K562 (cell line): ENCODE data around the gene UNC5B. TPM values are rescaled to one million over a fixed set of nuclear protein-coding genes. Genes with fewer than 3 reads are reported as not detected.

Experiments used
- ATF6 ChIP-seq: sonication (generic); formaldehyde crosslinking; IDR thresholded peaks from 2 replicates; pipeline ENCODE4 v1.4.0; 2020; ENCODE audit warnings: mild to moderate bottlenecking, missing genetic modification reagents
- DEAF1 ChIP-seq: fragments of 450-650 bp; formaldehyde crosslinking; IDR thresholded peaks from 2 replicates; pipeline ENCODE4 v1.4.0; 2020; ENCODE audit warnings: mild to moderate bottlenecking, moderate library complexity
- FOXJ3 ChIP-seq: sonication (generic); formaldehyde crosslinking; IDR thresholded peaks from 2 replicates; pipeline ENCODE4 v1.4.0; 2020; ENCODE audit warnings: mild to moderate bottlenecking, missing genetic modification reagents
- GATAD2A ChIP-seq: fragments of 450-650 bp; IDR thresholded peaks from 2 replicates; pipeline ENCODE4 v1.6.1; 2017
- KDM4B ChIP-seq, 2 experiments: fragments of 450-650 bp in 1 of 2; sonication (generic) in 1 of 2; IDR thresholded peaks; 2 replicates each; pipeline ENCODE4 v1.6.1; 2016 to 2017; ENCODE audit warnings: borderline replicate concordance in 2 of 2, antibody characterized with exemption in 1 of 2, low read depth in 1 of 2, mild to moderate bottlenecking in 1 of 2
- MXI1 ChIP-seq: IDR thresholded peaks from 2 replicates; pipeline ENCODE4 v1.6.1; 2011; ENCODE audit warnings: low read depth, mild to moderate bottlenecking, improper control_type of control experiment, low read length
- RAD51 ChIP-seq: fragments of 450-650 bp; IDR thresholded peaks from 2 replicates; pipeline ENCODE4 v1.7.1; 2016; ENCODE audit warnings: low read depth, mild to moderate bottlenecking, borderline replicate concordance
- SIN3B ChIP-seq: fragments of 450-650 bp; IDR thresholded peaks from 2 replicates; pipeline ENCODE4 v1.6.1; 2017; ENCODE audit warnings: low read depth, mild to moderate bottlenecking, moderate library complexity
- YY1 ChIP-seq, 3 experiments: IDR thresholded peaks; 2 replicates each; pipeline ENCODE4 v1.6.1; 2011; ENCODE audit warnings: low read length in 2 of 3, mild to moderate bottlenecking in 2 of 3, moderate library complexity in 2 of 3, borderline replicate concordance in 1 of 3, control low read depth in 1 of 3, low read depth in 1 of 3; ENCODE audit not compliant: insufficient read depth in 3 of 3, insufficient replicate concordance in 2 of 3, control insufficient read depth in 1 of 3, insufficient read length in 1 of 3; ENCODE audit errors: extremely low read depth in 1 of 3
- ZFP36 ChIP-seq: fragments of 150-350 bp; IDR thresholded peaks from 2 replicates; pipeline ENCODE4 v1.6.1; 2018; ENCODE audit warnings: low read length, low read depth; ENCODE audit not compliant: partially characterized antibody
- ZNF277 ChIP-seq: fragments of 250-450 bp; sonication (Bioruptor Pico); IDR thresholded peaks from 2 replicates; pipeline ENCODE4 v1.8.0; 2022; ENCODE audit warnings: inconsistent platforms, mild to moderate bottlenecking, moderate library complexity, borderline replicate concordance
- ZNF644 ChIP-seq: fragments of 200-800 bp; sonication (Bioruptor generic); IDR thresholded peaks from 2 replicates; pipeline ENCODE4 v1.6.1; 2016; ENCODE audit warnings: low read depth, missing genetic modification characterization, missing compliant biosample characterization
- ZNF79 ChIP-seq: fragments of 250-450 bp; sonication (Bioruptor Pico); IDR thresholded peaks from 2 replicates; pipeline ENCODE4 v1.4.0; 2020; ENCODE audit warnings: low read depth, mild to moderate bottlenecking, moderate library complexity
- ZZZ3 ChIP-seq: fragments of 450-650 bp; IDR thresholded peaks from 2 replicates; pipeline ENCODE4 v1.6.1; 2016; ENCODE audit warnings: antibody characterized with exemption, mild to moderate bottlenecking, moderate library complexity
- polyA plus RNA-seq, 8 experiments: library from polyadenylated mRNA; depleted of rRNA in 4 of 8; stranded (reverse) in 5 of 8; unstranded in 3 of 8; fragments of >200 nt; fragmentation: Nextera tagmentation in 2 of 8; fragmentation: Illumina TruSeq in 1 of 8; extraction: Ambion mirVana in 2 of 8; extraction: Trizol in 1 of 8; gene quantifications; 2 replicates each; pipeline versions ENCODE4 v1.2.1 to v1.2.3, GENCODE V29; 2011 to 2014; ENCODE audit warnings: inconsistent platforms in 1 of 8, missing spikeins in 1 of 8
- total RNA-seq, 7 experiments: library from RNA; depleted of rRNA in 6 of 7; stranded (reverse); fragments of >200 nt in 6 of 7; fragmentation: Illumina TruSeq in 2 of 7; extraction: Trizol in 2 of 7; gene quantifications; 2 replicates each; pipeline versions ENCODE4 v1.2.1 to v1.2.3, GENCODE V29; 2011 to 2021; ENCODE audit warnings: low replicate concordance in 1 of 7

The UNC5B gene
- total and polyA plus RNA-seq, 9 of the 15 experiments (the other 6 are each of a cell fraction or from before 2014, with no cell fraction given) = 0.10 to 8.4 (median 2.1) TPM

GRCh38 chr10:71301371-71301916 lies 89.1 kb downstream of the UNC5B start (continued):
- TF ChIP-seq ATF6 (no peak), ZNF277 (no peak), ZFP36 (peak; percentile 60), YY1 (IDR thresholded peaks at IDR 0.05; ENCODE audit: borderline replicate concordance in 1 of 3, control insufficient read depth in 1 of 3, extremely low read depth in 1 of 3, insufficient read depth in 3 of 3, insufficient read length in 1 of 3, insufficient replicate concordance in 2 of 3, low read depth in 1 of 3, low read length in 2 of 3) (no peak), RAD51 (peak; percentile 45; the same call in 1 of the 2 replicates), DEAF1 (CRISPR knock-in tag) (no peak), ZZZ3 (no peak), MXI1 (no peak), GATAD2A (no peak), SIN3B (no peak), KDM4B (IDR thresholded peaks at IDR 0.05; ENCODE audit: borderline replicate concordance in 2 of 2, low read depth in 1 of 2) (no peak), ZNF644 (tag) (no peak), FOXJ3 (no peak), ZNF79 (CRISPR knock-in tag) (no peak)
